OCI-LY3 (cell line): Measurements from ENCODE around the gene CEACAM4.

Experiments
- CTCF ChIP-seq: fragments of 200-600, 300-600 bp; sonication (generic); IDR thresholded peaks from 2 replicates; pipeline ENCODE4 v1.5.1; 2014; ENCODE audit warnings: antibody characterized with exemption, low read length, low read depth
- EZH2phosphoT487 ChIP-seq: fragments of 200-600 bp; shearing (Covaris generic); IDR thresholded peaks from 2 replicates; pipeline ENCODE4 v1.6.1; 2018; ENCODE audit warnings: antibody characterized with exemption, mixed run types, low read depth

- TF ChIP-seq EZH2phosphoT487: no peak
- peak; percentile 96 for TF ChIP-seq CTCF
Measured at GRCh38 chr19:41641879-41642485, 15.1 kb upstream of the CEACAM4 start.
